HepG2 (cell line): ENCODE measurements around the gene AGER. TPM values are rescaled to one million over a fixed set of nuclear protein-coding genes. Genes with fewer than 3 reads are reported as not detected.

Source experiments
- CEBPB ChIP-seq: IDR thresholded peaks from 2 replicates; pipeline ENCODE4 v1.6.1; 2011; ENCODE audit warnings: low read depth, low read length, improper control_type of control experiment, borderline replicate concordance
- KAT8 ChIP-seq: IDR thresholded peaks from 2 replicates; pipeline ENCODE4 v1.6.1; 2016; ENCODE audit warnings: missing genetic modification reagents, missing compliant biosample characterization
- MAZ ChIP-seq, 2 experiments: sonication (generic) in 1 of 2; formaldehyde crosslinking in 1 of 2; IDR thresholded peaks; 2 replicates each; pipeline versions ENCODE4 v1.5.0 to v1.6.1; 2012 to 2020; ENCODE audit warnings: low read depth in 2 of 2, mild to moderate bottlenecking in 2 of 2, borderline replicate concordance in 1 of 2, improper control_type of control experiment in 1 of 2, low read length in 1 of 2, missing genetic modification reagents in 1 of 2, moderate library complexity in 1 of 2
- NR2F6 ChIP-seq, 2 experiments: IDR thresholded peaks; 2 replicates each; pipeline ENCODE4 v1.6.1; 2016; ENCODE audit warnings: antibody characterized with exemption in 1 of 2, mild to moderate bottlenecking in 1 of 2
- PHB2 ChIP-seq: fragments of 450-650 bp; IDR thresholded peaks from 2 replicates; pipeline ENCODE4 v1.6.1; 2018; ENCODE audit not compliant: partially characterized antibody
- SALL2 ChIP-seq: sonication (generic); formaldehyde crosslinking; IDR thresholded peaks from 2 replicates; pipeline ENCODE4 v1.8.1; 2023; ENCODE audit warnings: mild to moderate bottlenecking, missing genetic modification reagents, inconsistent platforms
- SP1 ChIP-seq, 2 experiments: fragments of 450-650 bp in 1 of 2; sonication (generic) in 1 of 2; formaldehyde crosslinking in 1 of 2; IDR thresholded peaks; 2 replicates each; pipeline versions ENCODE4 v1.4.0 to v1.6.1; 2016 to 2020; ENCODE audit warnings: missing genetic modification reagents in 1 of 2
- ZC3H13 ChIP-seq: sonication (generic); formaldehyde crosslinking; IDR thresholded peaks from 2 replicates; pipeline ENCODE4 v1.8.1; 2023; ENCODE audit warnings: mild to moderate bottlenecking, missing genetic modification reagents, moderate library complexity
- ZFP36L1 ChIP-seq: sonication (generic); formaldehyde crosslinking; IDR thresholded peaks from 2 replicates; pipeline ENCODE4 v1.8.0; 2022; ENCODE audit warnings: mild to moderate bottlenecking, missing genetic modification reagents, moderate library complexity
- ZNF326 ChIP-seq: sonication (generic); formaldehyde crosslinking; IDR thresholded peaks from 2 replicates; pipeline ENCODE4 v1.4.0; 2020; ENCODE audit warnings: missing genetic modification reagents, borderline replicate concordance
- ZNF564 ChIP-seq: sonication (generic); formaldehyde crosslinking; IDR thresholded peaks from 2 replicates; pipeline ENCODE4 v1.8.1; 2023; ENCODE audit warnings: mild to moderate bottlenecking, missing genetic modification reagents
- ZNF878 ChIP-seq: sonication (generic); formaldehyde crosslinking; IDR thresholded peaks from 2 replicates; pipeline ENCODE4 v1.8.1; 2023; ENCODE audit warnings: mild to moderate bottlenecking, missing genetic modification reagents, moderate library complexity
- polyA plus RNA-seq, 8 experiments: library from polyadenylated mRNA; depleted of rRNA in 3 of 8; stranded (reverse) in 7 of 8; unstranded in 1 of 8; fragments of >200 nt; fragmentation: Illumina TruSeq in 4 of 8; extraction: Trizol in 4 of 8; gene quantifications; 2 replicates each; pipeline versions ENCODE4 v1.2.1 to v1.2.3, GENCODE V29; 2011 to 2016; ENCODE audit warnings: low read depth in 4 of 8, missing spikeins in 1 of 8, mixed read lengths in 1 of 8; ENCODE audit not compliant: insufficient read depth in 1 of 8
- total RNA-seq, 5 experiments: library from RNA; depleted of rRNA; stranded (reverse); fragments of >200 nt; fragmentation: Illumina TruSeq; extraction: Trizol; gene quantifications; 2 replicates each; pipeline ENCODE4 v1.2.3, GENCODE V29; 2016; ENCODE audit warnings: low read depth in 1 of 5
- TF ChIP-seq, protein P1 (sequence below): sonication (generic); formaldehyde crosslinking; IDR thresholded peaks from 2 replicates; pipeline ENCODE4 v1.4.0; 2020; ENCODE audit warnings: missing genetic modification reagents
- TF ChIP-seq, protein P2 (sequence below): sonication (generic); formaldehyde crosslinking; IDR thresholded peaks from 2 replicates; pipeline ENCODE4 v1.4.0; 2020; ENCODE audit warnings: missing genetic modification reagents, borderline replicate concordance
- TF ChIP-seq, protein P3 (sequence below): sonication (generic); formaldehyde crosslinking; IDR thresholded peaks from 2 replicates; pipeline ENCODE4 v1.4.0; 2020; ENCODE audit warnings: missing genetic modification reagents, borderline replicate concordance
- TF ChIP-seq, protein P4 (sequence below): sonication (generic); formaldehyde crosslinking; IDR thresholded peaks from 2 replicates; pipeline ENCODE4 v1.8.0; 2022; ENCODE audit warnings: missing genetic modification reagents, low read depth, mild to moderate bottlenecking, borderline replicate concordance
- TF ChIP-seq, protein P5 (sequence below): sonication (generic); formaldehyde crosslinking; IDR thresholded peaks from 2 replicates; pipeline ENCODE4 v1.4.0; 2020; ENCODE audit warnings: missing genetic modification reagents

AGER gene
- total and polyA plus RNA-seq, 2 of the 13 experiments (the other 11 are each of a cell fraction or from before 2014, with no cell fraction given) = 1.9 to 5.1 TPM

DNA sequence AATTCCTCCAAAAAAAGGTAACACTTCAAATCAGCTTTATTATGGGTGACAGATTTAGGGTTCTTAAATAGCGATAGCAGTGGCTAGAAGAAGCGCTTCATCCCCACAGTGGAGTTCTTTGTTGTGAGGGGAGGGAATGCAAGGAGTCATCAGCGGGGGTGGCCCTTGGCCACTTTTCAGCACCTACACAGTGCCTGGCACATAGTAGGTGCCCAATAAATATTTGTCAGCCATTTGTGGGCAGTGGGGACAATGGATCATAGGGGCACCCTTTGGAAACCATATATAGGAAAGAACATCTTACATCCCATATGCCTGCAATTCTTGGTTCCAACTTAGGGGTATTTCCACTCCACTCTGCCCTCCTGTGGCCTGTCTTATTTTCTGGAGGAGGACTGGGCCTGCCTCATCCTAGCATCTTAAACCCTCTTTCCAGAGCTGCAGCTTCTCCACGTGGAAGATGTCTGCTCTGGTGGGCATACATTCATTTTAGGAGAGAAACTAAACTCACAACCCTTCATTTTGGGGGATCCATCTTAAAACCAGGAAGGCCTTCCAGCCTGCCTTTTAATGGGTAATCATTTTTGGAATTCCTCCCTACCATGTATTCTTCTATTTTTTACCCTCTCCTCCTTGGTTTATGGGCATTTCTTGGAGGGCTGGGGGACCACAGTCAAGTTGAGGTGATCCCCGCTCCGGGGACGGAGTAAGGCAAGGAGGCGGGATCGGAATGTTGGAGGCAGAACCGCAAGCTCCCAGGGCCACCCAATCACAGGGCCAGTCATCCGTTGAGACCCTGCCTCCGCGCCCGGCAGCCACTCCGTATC is 11.0 kb upstream of the AGER start (continued):
- TF ChIP-seq, protein P1, sequence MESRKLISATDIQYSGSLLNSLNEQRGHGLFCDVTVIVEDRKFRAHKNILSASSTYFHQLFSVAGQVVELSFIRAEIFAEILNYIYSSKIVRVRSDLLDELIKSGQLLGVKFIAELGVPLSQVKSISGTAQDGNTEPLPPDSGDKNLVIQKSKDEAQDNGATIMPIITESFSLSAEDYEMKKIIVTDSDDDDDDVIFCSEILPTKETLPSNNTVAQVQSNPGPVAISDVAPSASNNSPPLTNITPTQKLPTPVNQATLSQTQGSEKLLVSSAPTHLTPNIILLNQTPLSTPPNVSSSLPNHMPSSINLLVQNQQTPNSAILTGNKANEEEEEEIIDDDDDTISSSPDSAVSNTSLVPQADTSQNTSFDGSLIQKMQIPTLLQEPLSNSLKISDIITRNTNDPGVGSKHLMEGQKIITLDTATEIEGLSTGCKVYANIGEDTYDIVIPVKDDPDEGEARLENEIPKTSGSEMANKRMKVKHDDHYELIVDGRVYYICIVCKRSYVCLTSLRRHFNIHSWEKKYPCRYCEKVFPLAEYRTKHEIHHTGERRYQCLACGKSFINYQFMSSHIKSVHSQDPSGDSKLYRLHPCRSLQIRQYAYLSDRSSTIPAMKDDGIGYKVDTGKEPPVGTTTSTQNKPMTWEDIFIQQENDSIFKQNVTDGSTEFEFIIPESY (CRISPR knock-in tag) = no peak
- TF ChIP-seq, protein P2, sequence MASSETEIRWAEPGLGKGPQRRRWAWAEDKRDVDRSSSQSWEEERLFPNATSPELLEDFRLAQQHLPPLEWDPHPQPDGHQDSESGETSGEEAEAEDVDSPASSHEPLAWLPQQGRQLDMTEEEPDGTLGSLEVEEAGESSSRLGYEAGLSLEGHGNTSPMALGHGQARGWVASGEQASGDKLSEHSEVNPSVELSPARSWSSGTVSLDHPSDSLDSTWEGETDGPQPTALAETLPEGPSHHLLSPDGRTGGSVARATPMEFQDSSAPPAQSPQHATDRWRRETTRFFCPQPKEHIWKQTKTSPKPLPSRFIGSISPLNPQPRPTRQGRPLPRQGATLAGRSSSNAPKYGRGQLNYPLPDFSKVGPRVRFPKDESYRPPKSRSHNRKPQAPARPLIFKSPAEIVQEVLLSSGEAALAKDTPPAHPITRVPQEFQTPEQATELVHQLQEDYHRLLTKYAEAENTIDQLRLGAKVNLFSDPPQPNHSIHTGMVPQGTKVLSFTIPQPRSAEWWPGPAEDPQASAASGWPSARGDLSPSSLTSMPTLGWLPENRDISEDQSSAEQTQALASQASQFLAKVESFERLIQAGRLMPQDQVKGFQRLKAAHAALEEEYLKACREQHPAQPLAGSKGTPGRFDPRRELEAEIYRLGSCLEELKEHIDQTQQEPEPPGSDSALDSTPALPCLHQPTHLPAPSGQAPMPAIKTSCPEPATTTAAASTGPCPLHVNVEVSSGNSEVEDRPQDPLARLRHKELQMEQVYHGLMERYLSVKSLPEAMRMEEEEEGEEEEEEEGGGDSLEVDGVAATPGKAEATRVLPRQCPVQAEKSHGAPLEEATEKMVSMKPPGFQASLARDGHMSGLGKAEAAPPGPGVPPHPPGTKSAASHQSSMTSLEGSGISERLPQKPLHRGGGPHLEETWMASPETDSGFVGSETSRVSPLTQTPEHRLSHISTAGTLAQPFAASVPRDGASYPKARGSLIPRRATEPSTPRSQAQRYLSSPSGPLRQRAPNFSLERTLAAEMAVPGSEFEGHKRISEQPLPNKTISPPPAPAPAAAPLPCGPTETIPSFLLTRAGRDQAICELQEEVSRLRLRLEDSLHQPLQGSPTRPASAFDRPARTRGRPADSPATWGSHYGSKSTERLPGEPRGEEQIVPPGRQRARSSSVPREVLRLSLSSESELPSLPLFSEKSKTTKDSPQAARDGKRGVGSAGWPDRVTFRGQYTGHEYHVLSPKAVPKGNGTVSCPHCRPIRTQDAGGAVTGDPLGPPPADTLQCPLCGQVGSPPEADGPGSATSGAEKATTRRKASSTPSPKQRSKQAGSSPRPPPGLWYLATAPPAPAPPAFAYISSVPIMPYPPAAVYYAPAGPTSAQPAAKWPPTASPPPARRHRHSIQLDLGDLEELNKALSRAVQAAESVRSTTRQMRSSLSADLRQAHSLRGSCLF (CRISPR knock-in tag) = no peak
- no peak for TF ChIP-seq ZC3H13
- peak; percentile 23; the same call in 1 of the 2 replicates for TF ChIP-seq NR2F6 (IDR thresholded peaks at IDR 0.05)
- TF ChIP-seq NR2F6 (CRISPR knock-in tag; IDR thresholded peaks at IDR 0.05) = 0 out of 2 replicates have a peak, but pooled peaks have one; percentile 5
- no peak for TF ChIP-seq ZNF326 (CRISPR knock-in tag)
- no peak for TF ChIP-seq MAZ (IDR thresholded peaks at IDR 0.05; ENCODE audit: borderline replicate concordance, low read depth, low read length)
- no peak for TF ChIP-seq MAZ (CRISPR knock-in tag; IDR thresholded peaks at IDR 0.05; ENCODE audit: low read depth)
- no peak for TF ChIP-seq SALL2 (CRISPR knock-in tag)
- TF ChIP-seq ZNF564 (CRISPR knock-in tag) = no peak
- TF ChIP-seq ZNF878 (CRISPR knock-in tag) = no peak; the same call in 1 of the 2 replicates
- no peak for TF ChIP-seq PHB2
- TF ChIP-seq, protein P3, sequence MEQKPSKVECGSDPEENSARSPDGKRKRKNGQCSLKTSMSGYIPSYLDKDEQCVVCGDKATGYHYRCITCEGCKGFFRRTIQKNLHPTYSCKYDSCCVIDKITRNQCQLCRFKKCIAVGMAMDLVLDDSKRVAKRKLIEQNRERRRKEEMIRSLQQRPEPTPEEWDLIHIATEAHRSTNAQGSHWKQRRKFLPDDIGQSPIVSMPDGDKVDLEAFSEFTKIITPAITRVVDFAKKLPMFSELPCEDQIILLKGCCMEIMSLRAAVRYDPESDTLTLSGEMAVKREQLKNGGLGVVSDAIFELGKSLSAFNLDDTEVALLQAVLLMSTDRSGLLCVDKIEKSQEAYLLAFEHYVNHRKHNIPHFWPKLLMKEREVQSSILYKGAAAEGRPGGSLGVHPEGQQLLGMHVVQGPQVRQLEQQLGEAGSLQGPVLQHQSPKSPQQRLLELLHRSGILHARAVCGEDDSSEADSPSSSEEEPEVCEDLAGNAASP (CRISPR knock-in tag) = no peak; the same call in 1 of the 2 replicates
- TF ChIP-seq CEBPB = no peak
- no peak for TF ChIP-seq ZFP36L1 (CRISPR knock-in tag)
- TF ChIP-seq SP1 (IDR thresholded peaks at IDR 0.05) = no peak
- no peak for TF ChIP-seq SP1 (CRISPR knock-in tag; IDR thresholded peaks at IDR 0.05)
- no peak for TF ChIP-seq KAT8
- TF ChIP-seq, protein P4, sequence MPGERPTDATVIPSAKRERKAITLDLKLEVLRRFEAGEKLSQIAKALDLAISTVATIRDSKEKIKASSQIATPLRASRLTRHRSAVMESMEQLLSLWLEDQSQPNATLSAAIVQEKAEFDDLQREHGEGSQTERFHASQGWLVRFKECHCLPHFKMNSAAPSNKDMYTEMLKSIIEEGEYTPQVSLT (CRISPR knock-in tag) = no peak; the same call in 1 of the 2 replicates
- TF ChIP-seq, protein P5, sequence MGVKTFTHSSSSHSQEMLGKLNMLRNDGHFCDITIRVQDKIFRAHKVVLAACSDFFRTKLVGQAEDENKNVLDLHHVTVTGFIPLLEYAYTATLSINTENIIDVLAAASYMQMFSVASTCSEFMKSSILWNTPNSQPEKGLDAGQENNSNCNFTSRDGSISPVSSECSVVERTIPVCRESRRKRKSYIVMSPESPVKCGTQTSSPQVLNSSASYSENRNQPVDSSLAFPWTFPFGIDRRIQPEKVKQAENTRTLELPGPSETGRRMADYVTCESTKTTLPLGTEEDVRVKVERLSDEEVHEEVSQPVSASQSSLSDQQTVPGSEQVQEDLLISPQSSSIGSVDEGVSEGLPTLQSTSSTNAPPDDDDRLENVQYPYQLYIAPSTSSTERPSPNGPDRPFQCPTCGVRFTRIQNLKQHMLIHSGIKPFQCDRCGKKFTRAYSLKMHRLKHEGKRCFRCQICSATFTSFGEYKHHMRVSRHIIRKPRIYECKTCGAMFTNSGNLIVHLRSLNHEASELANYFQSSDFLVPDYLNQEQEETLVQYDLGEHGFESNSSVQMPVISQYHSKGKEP (CRISPR knock-in tag) = no peak
